ENCODE measurements around the gene ARHGEF2. TPM values are rescaled to one million over a fixed set of nuclear protein-coding genes. Genes with fewer than 3 reads are reported as not detected.

ARHGEF2 gene
- total and polyA plus RNA-seq, 3 experiments from 2014 or later: 18.8 to 176 (median 168) TPM

- H3K9me3 Mint-ChIP-seq: no peaks in the 10 kb centered on the region
- Histone ChIP-seq H3K36me3 (ENCODE audit: insufficient read depth, low read length) (peaks cover 26% of the 10 kb centered on the region), H3K4me3 (ENCODE audit: low read length) (no peak overlapping the region), H3K27ac (ENCODE audit: low read depth, low read length) (no peak overlapping the region), H3K4me1 (ENCODE audit: insufficient read depth, low read length) (peaks cover 13% of the 10 kb centered on the region), H3K9me3 (ENCODE audit: low read length) (no peaks in the 10 kb centered on the region), H3K27me3 (ENCODE audit: insufficient read depth, low read length, poor library complexity, severe bottlenecking) (no peaks in the 10 kb centered on the region)
- ChIA-PET CTCF (no interaction called here), POLR2A (no interaction called here)
- DNase-seq: no peak
- H3K4me1 Mint-ChIP-seq: peaks cover 16 to 18% (median 17%) of the 10 kb centered on the region in 3 donors
- peak overlapping the region in 3 of 8 donors; percentile 19 to 66 (median 43) for H3K27ac Mint-ChIP-seq
- H3K36me3 Mint-ChIP-seq: peaks cover 0 to 52% (median 15%) of the 10 kb centered on the region in 3 donors
- H3K27me3 Mint-ChIP-seq: no peaks in the 10 kb centered on the region
- no peak overlapping the region for H3K4me3 Mint-ChIP-seq
Observed at GRCh38 chr1:155897746-155898145, 80.6 kb downstream of the ARHGEF2 start.

Other genes with a start within 250 kb of the ARHGEF2 start
- 10 to 100 TPM; 53.3 to 60.8 TPM for gene GON4L, start 121.3 kb downstream of the ARHGEF2 start, total RNA-seq
- 42.9 TPM for gene GON4L, start 121.3 kb downstream of the ARHGEF2 start, polyA plus RNA-seq
- gene SYT11, start 119.0 kb downstream of the ARHGEF2 start, total RNA-seq: 10 to 100 TPM; 22.7 TPM
- 19.3 TPM for gene SYT11, start 119.0 kb downstream of the ARHGEF2 start, polyA plus RNA-seq
- gene RIT1, start 67.2 kb downstream of the ARHGEF2 start, total RNA-seq: 10 to 100 TPM; 13.7 to 16.9 TPM
- 17.7 TPM for gene RIT1, start 67.2 kb downstream of the ARHGEF2 start, polyA plus RNA-seq
- 10 to 100 TPM; 58.8 to 61.2 TPM for gene KHDC4, start 44.1 kb downstream of the ARHGEF2 start, total RNA-seq
- gene KHDC4, start 44.1 kb downstream of the ARHGEF2 start, polyA plus RNA-seq: 8.2 TPM
- not detected for gene RXFP4, start 36.9 kb downstream of the ARHGEF2 start, total RNA-seq
- gene RXFP4, start 36.9 kb downstream of the ARHGEF2 start, polyA plus RNA-seq: 0.29 TPM
- gene SSR2, start 42.4 kb upstream of the ARHGEF2 start, total RNA-seq: 100 to 1,000 TPM; 187 to 190 TPM
- 380 TPM for gene SSR2, start 42.4 kb upstream of the ARHGEF2 start, polyA plus RNA-seq
- gene UBQLN4, start 75.3 kb upstream of the ARHGEF2 start, total RNA-seq: 10 to 100 TPM; 59.4 to 61.9 TPM
- gene UBQLN4, start 75.3 kb upstream of the ARHGEF2 start, polyA plus RNA-seq: 15.6 TPM
- 10 to 100 TPM; 61.9 to 67.4 TPM for gene LAMTOR2, start 76.2 kb upstream of the ARHGEF2 start, total RNA-seq
- gene LAMTOR2, start 76.2 kb upstream of the ARHGEF2 start, polyA plus RNA-seq: 134 TPM
- gene RAB25, start 82.6 kb upstream of the ARHGEF2 start, total RNA-seq: not detected
- gene RAB25, start 82.6 kb upstream of the ARHGEF2 start, polyA plus RNA-seq: 0.76 TPM
- gene MEX3A, start 103.9 kb upstream of the ARHGEF2 start, total RNA-seq: 1 to 10 TPM in 1 of 2 experiments, under 1 TPM in 1; 0.24 to 1.0 TPM
- gene MEX3A, start 103.9 kb upstream of the ARHGEF2 start, polyA plus RNA-seq: not detected
- gene LMNA, start 136.2 kb upstream of the ARHGEF2 start, total RNA-seq: 100 to 1,000 TPM; 325 to 335 TPM
- 13.9 TPM for gene LMNA, start 136.2 kb upstream of the ARHGEF2 start, polyA plus RNA-seq
- 10 to 100 TPM; 21.6 to 23.0 TPM for gene SEMA4A, start 175.0 kb upstream of the ARHGEF2 start, total RNA-seq
- 10.7 TPM for gene SEMA4A, start 175.0 kb upstream of the ARHGEF2 start, polyA plus RNA-seq
- gene SLC25A44, start 215.6 kb upstream of the ARHGEF2 start, total RNA-seq: 10 to 100 TPM; 30.8 to 32.4 TPM
- gene SLC25A44, start 215.6 kb upstream of the ARHGEF2 start, polyA plus RNA-seq: 21.4 TPM
- 10 to 100 TPM; 85.9 to 88.3 TPM for gene PMF1, start 234.5 kb upstream of the ARHGEF2 start, total RNA-seq
- 83.3 TPM for gene PMF1, start 234.5 kb upstream of the ARHGEF2 start, polyA plus RNA-seq

All from CD8-positive, alpha-beta memory T cell (primary cell).